Gastroesophageal sphincter (tissue), 4 donors: ENCODE data around the gene APOL2. TPM values are rescaled to one million over a fixed set of nuclear protein-coding genes. Genes with fewer than 3 reads are reported as not detected.
"Not testable (repeated sequence)": the region's sequence is repeated elsewhere in the genome, so short reads cannot be mapped to it uniquely, and the experiment has no call there.

Experiments
- ATAC-seq: fragments of 150-250 bp; one replicate; pipeline ENCODE4 v1.9.1; 2016; ENCODE audit warnings: mild to moderate bottlenecking, moderate library complexity
- H3K27ac ChIP-seq, 4 donors: fragments of 200-600 bp; sonication (generic) in 3 of 4; 1 replicate in 3 of 4; 2 replicates in 1 of 4; pipeline ENCODE4 v1.5.1; 2016 to 2019
- H3K27me3 ChIP-seq: fragments of 200-600 bp; sonication (generic); one replicate; pipeline ENCODE4 v1.5.1; 2019
- H3K36me3 ChIP-seq, 2 donors: fragments of 200-600 bp; sonication (generic); one replicate each; pipeline ENCODE4 v1.5.1; 2019; ENCODE audit warnings: control low read depth in 1 of 2
- H3K4me1 ChIP-seq, 3 donors: fragments of 200-600 bp; sonication (generic); 1 replicate in 2 of 3; 2 replicates in 1 of 3; pipeline ENCODE4 v1.5.1; 2016 to 2019; ENCODE audit warnings: control low read depth in 2 of 3
- H3K4me3 ChIP-seq, 2 donors: fragments of 200-600 bp; sonication (generic); one replicate each; pipeline ENCODE4 v1.5.1; 2019; ENCODE audit warnings: mild to moderate bottlenecking in 1 of 2, moderate library complexity in 1 of 2
- H3K9me3 ChIP-seq, 3 donors: fragments of 200-600 bp; sonication (generic); one replicate each; pipeline ENCODE4 v1.5.1; 2017 to 2019; ENCODE audit warnings: control low read depth in 2 of 3
- EP300 ChIP-seq: sonication (generic); formaldehyde crosslinking; IDR thresholded peaks from one replicate; pipeline ENCODE4 v1.6.1; 2017; ENCODE audit warnings: antibody characterized with exemption, mild to moderate bottlenecking
- POLR2A ChIP-seq, 2 donors: fragments of 450-650 bp; IDR thresholded peaks; one replicate each; pipeline ENCODE4 v1.6.1; 2017; ENCODE audit warnings: antibody characterized with exemption in 2 of 2, mild to moderate bottlenecking in 2 of 2, moderate library complexity in 1 of 2
- POLR2AphosphoS5 ChIP-seq: sonication (generic); formaldehyde crosslinking; IDR thresholded peaks from one replicate; pipeline ENCODE4 v1.6.1; 2017; ENCODE audit warnings: antibody characterized with exemption
- WGBS, 2 donors: methylation state at CpG; one replicate each; pipeline ENCODE4 v1.1.5; 2018; ENCODE audit warnings: low coverage in 1 of 2; 5-methylcytosine and 5-hydroxymethylcytosine counted together
- total RNA-seq, 4 donors: library from RNA; depleted of rRNA; stranded (reverse); fragments of >200 nt; gene quantifications; one replicate each; pipeline ENCODE4 v1.1.0, GENCODE V29; 2016
- TF ChIP-seq, protein P1 (sequence below), 4 experiments: fragments of 200-600 bp in 2 of 4; fragments of 450-650 bp in 2 of 4; sonication (generic) in 1 of 4; IDR thresholded peaks; one replicate each; pipeline ENCODE4 v1.5.1; 2017 to 2019; ENCODE audit warnings: antibody characterized with exemption in 4 of 4, mild to moderate bottlenecking in 2 of 4, moderate library complexity in 2 of 4

APOL2 gene
- total RNA-seq, 4 donors from 2014 or later, result 29.1 to 40.9 (median 35.0) TPM

DNA sequence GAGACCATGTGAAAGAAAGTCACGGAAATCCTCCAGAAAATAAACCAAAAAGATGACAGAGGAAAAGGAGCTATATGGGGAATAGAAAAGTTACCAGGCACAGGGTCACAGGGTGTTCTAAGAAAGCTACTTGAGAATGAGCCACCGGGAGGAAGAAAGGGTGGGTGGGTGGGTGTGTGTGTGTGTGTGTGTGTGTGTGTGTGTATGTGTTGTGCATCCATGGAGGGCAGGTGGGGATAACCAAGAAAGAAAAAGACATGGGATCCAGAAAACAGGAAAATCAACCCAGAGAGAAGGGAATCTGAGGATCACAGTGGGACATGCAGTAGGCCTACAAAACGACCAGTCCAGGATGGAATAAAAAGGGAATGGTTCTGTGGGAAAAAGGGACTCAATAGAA lies 3.7 kb downstream of the APOL2 start:
- Histone ChIP-seq H3K4me3 (no peak overlapping the region), H3K9me3 (no peaks in the 10 kb centered on the region), H3K27me3 (no peaks in the 10 kb centered on the region), H3K27ac (no peak overlapping the region), H3K4me1 (peaks cover 0 to 64% (median 33%) of the 10 kb centered on the region in 3 donors), H3K36me3 (peaks cover 0 to 33% of the 10 kb centered on the region in 2 donors)
- TF ChIP-seq POLR2A (IDR thresholded peaks at IDR 0.05) (no peak), EP300 (no peak), POLR2AphosphoS5 (no peak)
- TF ChIP-seq, protein P1, sequence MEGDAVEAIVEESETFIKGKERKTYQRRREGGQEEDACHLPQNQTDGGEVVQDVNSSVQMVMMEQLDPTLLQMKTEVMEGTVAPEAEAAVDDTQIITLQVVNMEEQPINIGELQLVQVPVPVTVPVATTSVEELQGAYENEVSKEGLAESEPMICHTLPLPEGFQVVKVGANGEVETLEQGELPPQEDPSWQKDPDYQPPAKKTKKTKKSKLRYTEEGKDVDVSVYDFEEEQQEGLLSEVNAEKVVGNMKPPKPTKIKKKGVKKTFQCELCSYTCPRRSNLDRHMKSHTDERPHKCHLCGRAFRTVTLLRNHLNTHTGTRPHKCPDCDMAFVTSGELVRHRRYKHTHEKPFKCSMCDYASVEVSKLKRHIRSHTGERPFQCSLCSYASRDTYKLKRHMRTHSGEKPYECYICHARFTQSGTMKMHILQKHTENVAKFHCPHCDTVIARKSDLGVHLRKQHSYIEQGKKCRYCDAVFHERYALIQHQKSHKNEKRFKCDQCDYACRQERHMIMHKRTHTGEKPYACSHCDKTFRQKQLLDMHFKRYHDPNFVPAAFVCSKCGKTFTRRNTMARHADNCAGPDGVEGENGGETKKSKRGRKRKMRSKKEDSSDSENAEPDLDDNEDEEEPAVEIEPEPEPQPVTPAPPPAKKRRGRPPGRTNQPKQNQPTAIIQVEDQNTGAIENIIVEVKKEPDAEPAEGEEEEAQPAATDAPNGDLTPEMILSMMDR (IDR thresholded peaks at IDR 0.05), result no peak
- WGBS, 2 donors, result 74 to 78% methylated on average over 3 of the region's 3 CpGs
- ATAC-seq, result no peak

- H3K36me3 ChIP-seq, result peaks cover 0 to 40% of the 10 kb centered on the region in 2 donors
These were observed 4.4 kb downstream of the APOL2 start for GRCh38 chr22:36234919-36235318.

GRCh38 chr22:36234213-36234612 lies 5.1 kb downstream of the APOL2 start:
- 18 to 21% methylated on average over 2 of the region's 2 CpGs for WGBS, 2 donors
- peaks cover 0 to 47% of the 10 kb centered on the region in 2 donors for H3K36me3 ChIP-seq
- H3K27me3 ChIP-seq, result no peaks in the 10 kb centered on the region
- peaks cover 0 to 57% (median 28%) of the 10 kb centered on the region in 3 donors for H3K4me1 ChIP-seq
- no peak overlapping the region for H3K27ac ChIP-seq
- TF ChIP-seq EP300, result no peak
- no peak for TF ChIP-seq POLR2A (IDR thresholded peaks at IDR 0.05)
- no peak for ATAC-seq
- H3K9me3 ChIP-seq, result no peaks in the 10 kb centered on the region
- H3K4me3 ChIP-seq, result no peak overlapping the region

More at GRCh38 chr22:36234919-36235318, 4.4 kb downstream of the APOL2 start:
- Histone ChIP-seq H3K4me3 (no peak overlapping the region), H3K4me1 (peaks cover 0 to 61% (median 31%) of the 10 kb centered on the region in 3 donors), H3K27me3 (no peaks in the 10 kb centered on the region), H3K27ac (no peak overlapping the region), H3K9me3 (no peaks in the 10 kb centered on the region)
- TF ChIP-seq POLR2AphosphoS5 (no peak), EP300 (no peak), POLR2A (IDR thresholded peaks at IDR 0.05) (no peak)
- TF ChIP-seq, protein P1 (IDR thresholded peaks at IDR 0.05), result no peak
- 47 to 53% methylated on average over 2 of the region's 2 CpGs for WGBS, 2 donors
- no peak for ATAC-seq

- H3K27me3 ChIP-seq, result no peaks in the 10 kb centered on the region
- H3K9me3 ChIP-seq, result no peaks in the 10 kb centered on the region
- H3K36me3 ChIP-seq, result peaks cover 0 to 51% of the 10 kb centered on the region in 2 donors
- no peak overlapping the region for H3K4me3 ChIP-seq
- ATAC-seq, result no peak
- 83 to 90% methylated on average over 7 of the region's 7 CpGs for WGBS, 2 donors
- no peak for TF ChIP-seq POLR2AphosphoS5
- TF ChIP-seq EP300, result no peak
- TF ChIP-seq, protein P1 (IDR thresholded peaks at IDR 0.05), result no peak
- no peak for TF ChIP-seq POLR2A (IDR thresholded peaks at IDR 0.05)
- no peak overlapping the region for H3K27ac ChIP-seq
- peaks cover 0 to 55% (median 28%) of the 10 kb centered on the region in 3 donors for H3K4me1 ChIP-seq
These were observed 5.5 kb downstream of the APOL2 start for GRCh38 chr22:36233796-36234195.

DNA sequence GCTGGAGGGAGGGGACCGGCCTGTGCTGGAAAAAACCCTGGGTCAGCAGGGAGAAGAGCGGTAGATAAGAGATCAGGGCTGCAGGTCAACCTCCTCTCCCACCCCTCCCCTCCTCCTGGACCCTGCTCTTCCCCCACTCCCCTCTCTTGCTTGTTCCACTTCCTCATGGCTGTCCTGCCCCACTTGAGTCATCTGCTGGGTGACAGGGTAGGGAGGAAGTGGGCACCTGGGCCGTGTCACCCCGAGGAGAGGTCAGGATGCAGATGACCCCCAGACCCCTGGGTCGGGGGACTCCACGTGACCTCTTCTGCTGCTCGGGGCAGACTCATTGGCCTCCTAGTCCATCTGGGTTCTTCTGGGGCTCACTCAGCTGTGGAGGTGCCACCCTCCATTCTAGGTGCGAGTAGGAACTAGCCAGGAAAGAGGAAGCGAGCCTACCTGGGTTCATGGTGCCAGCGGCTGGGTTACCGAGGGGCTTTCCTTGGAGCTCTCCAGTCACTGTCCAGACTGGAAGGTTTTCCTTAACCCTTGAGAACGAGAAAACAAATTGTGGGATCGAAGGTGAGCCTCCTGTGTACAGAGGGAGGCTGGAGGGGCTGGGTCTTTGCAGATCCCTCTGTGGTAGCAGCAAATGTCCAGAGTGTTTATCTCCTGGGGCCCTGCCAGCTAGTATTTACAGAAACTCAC lies 6.5 kb downstream of the APOL2 start:
- H3K4me3 ChIP-seq, result no peak overlapping the region
- peaks cover 0 to 46% (median 26%) of the 10 kb centered on the region in 3 donors for H3K4me1 ChIP-seq
- no peak for TF ChIP-seq EP300
- TF ChIP-seq POLR2A (IDR thresholded peaks at IDR 0.05), result no peak
- no peak for TF ChIP-seq POLR2AphosphoS5
- TF ChIP-seq, protein P1 (IDR thresholded peaks at IDR 0.05), result no peak
- WGBS, 2 donors, result 67 to 80% methylated on average over 1 to 2 of the region's 13 CpGs
- H3K36me3 ChIP-seq, result peaks cover 0 to 60% of the 10 kb centered on the region in 2 donors
- H3K27me3 ChIP-seq, result no peaks in the 10 kb centered on the region
- no peak for ATAC-seq
- H3K9me3 ChIP-seq, result no peaks in the 10 kb centered on the region
- no peak overlapping the region for H3K27ac ChIP-seq

DNA sequence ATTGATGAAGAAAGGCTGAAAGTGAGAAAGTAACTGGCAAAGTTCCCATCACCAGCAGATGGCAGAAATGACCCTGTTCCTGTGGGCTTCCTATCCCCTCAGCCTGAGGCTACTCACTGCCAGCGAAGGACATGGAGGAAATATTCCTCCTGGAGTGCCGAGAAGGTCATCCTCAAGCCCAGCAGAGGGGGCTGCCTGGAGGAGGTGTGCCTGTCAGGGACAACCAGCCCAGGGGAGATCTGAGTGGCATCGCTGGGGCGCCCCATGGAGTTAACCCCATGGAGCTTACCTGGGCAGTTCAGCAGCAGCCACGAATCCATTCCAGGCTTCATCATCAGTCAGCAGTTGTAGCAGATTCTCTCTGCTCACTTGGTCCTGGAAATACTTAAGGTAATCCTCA lies 8.3 kb downstream of the APOL2 start:
- WGBS, 2 donors, result 86% methylated on average over 1 of the region's 5 CpGs; no CpG with 5 or more reads in 1 of the 2 donors
- not testable (repeated sequence) for H3K9me3 ChIP-seq, H3K27ac ChIP-seq, H3K4me3 ChIP-seq, ATAC-seq, H3K27me3 ChIP-seq
- H3K36me3 ChIP-seq, result peaks cover 0 to 75% of the 10 kb centered on the region in 2 donors
- H3K4me1 ChIP-seq, result peaks cover 0 to 28% (median 8%) of the 10 kb centered on the region in 3 donors

- H3K27me3 ChIP-seq, ATAC-seq, H3K9me3 ChIP-seq, H3K4me3 ChIP-seq, H3K27ac ChIP-seq: not testable (repeated sequence)
- Histone ChIP-seq H3K4me1 (peaks cover 0 to 14% (median 4%) of the 10 kb centered on the region in 3 donors), H3K36me3 (peaks cover 0 to 84% of the 10 kb centered on the region in 2 donors)
- 100% methylated on average over 2 of the region's 3 CpGs; no CpG with 5 or more reads in 1 of the 2 donors for WGBS, 2 donors
These were observed 9.7 kb downstream of the APOL2 start for GRCh38 chr22:36229649-36230048.
